ENCODE measurements around the gene GAB1. TPM values are rescaled to one million over a fixed set of nuclear protein-coding genes. Genes with fewer than 3 reads are reported as not detected.

Gene GAB1
- total RNA-seq, 1 experiment from 2014 or later: 15.3 TPM

DNA sequence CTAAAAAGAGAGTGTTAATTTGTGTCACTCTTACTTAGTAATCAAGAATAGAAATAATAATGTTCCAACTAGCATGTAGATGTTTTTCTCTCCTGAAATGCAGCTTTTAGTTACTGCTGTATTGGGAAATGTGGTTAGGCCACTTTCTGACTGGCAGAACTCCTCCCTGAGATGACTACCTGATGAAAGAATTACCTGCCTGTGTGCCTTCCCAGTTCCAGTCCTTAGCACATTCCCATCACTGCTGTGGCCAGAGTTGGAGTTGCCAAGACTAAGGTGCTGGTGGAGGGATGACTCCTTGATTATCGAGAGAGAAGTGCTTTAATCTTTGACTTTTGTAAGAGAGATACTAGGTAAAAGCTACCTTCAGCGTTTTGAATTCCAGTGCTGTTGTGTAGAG is 9.5 kb downstream of the GAB1 start:
- Histone ChIP-seq H3K9ac (ENCODE audit: extremely low read depth, insufficient read length, low read length) (no peak overlapping the region), H3K4me1 (ENCODE audit: insufficient read depth, low read length) (peaks cover 6% of the 10 kb centered on the region; the same call in 1 of the 2 replicates), H3K27me3 (ENCODE audit: insufficient read depth, low read length) (no peaks in the 10 kb centered on the region), H4K20me1 (ENCODE audit: control insufficient read depth, insufficient read depth, insufficient read length) (no peaks in the 10 kb centered on the region), H4K5ac (ENCODE audit: insufficient read length, low read depth, low read length) (no peak overlapping the region), H4K91ac (ENCODE audit: insufficient read length, low read depth, low read length) (no peak overlapping the region), H3K23me2 (ENCODE audit: insufficient read length, low read depth, low read length, poor library complexity, severe bottlenecking) (no peaks in the 10 kb centered on the region), H2AFZ (ENCODE audit: low read length) (no peak overlapping the region), H2BK15ac (ENCODE audit: low read depth, low read length) (no peak overlapping the region), H2BK120ac (ENCODE audit: low read depth, low read length, poor library complexity, severe bottlenecking) (no peak overlapping the region), H2BK5ac (ENCODE audit: insufficient read length, low read length) (no peak overlapping the region), H3K4ac (ENCODE audit: low read depth, low read length) (no peak overlapping the region), H2BK20ac (ENCODE audit: low read depth, low read length, poor library complexity, severe bottlenecking) (no peak overlapping the region), H3K79me2 (ENCODE audit: insufficient read depth, low read length) (no peaks in the 10 kb centered on the region; the same call in 1 of the 2 replicates), H3K56ac (ENCODE audit: insufficient read length, low read depth, low read length) (no peak overlapping the region), H3T11ph (ENCODE audit: low read length) (no peak overlapping the region), H3K18ac (ENCODE audit: insufficient read length, low read depth, low read length) (no peak overlapping the region), H3K14ac (ENCODE audit: insufficient read depth, low read length) (no peak overlapping the region), H3K9me3 (ENCODE audit: control insufficient read depth, low read depth, low read length) (no peaks in the 10 kb centered on the region), H2AK5ac (ENCODE audit: insufficient read length, low read length) (no peak overlapping the region), H3K27ac (ENCODE audit: insufficient read length, low read depth, low read length) (no peak overlapping the region), H3K79me1 (ENCODE audit: insufficient read depth, low read depth, low read length, poor library complexity, severe bottlenecking) (peaks cover 3% of the 10 kb centered on the region), H3K23ac (ENCODE audit: insufficient read length, low read depth, low read length) (no peak overlapping the region), H3K4me2 (ENCODE audit: insufficient read depth, insufficient read length, low read length) (no peak overlapping the region), H2BK12ac (ENCODE audit: insufficient read length, low read depth, low read length) (no peak overlapping the region), H4K8ac (replicated peaks; ENCODE audit: insufficient read length, low read depth, low read length) (no peak overlapping the region)
- H3K4me3 Mint-ChIP-seq: no peak overlapping the region
- no peaks in the 10 kb centered on the region for H3K9me3 Mint-ChIP-seq
- TF ChIP-seq, protein P1, sequence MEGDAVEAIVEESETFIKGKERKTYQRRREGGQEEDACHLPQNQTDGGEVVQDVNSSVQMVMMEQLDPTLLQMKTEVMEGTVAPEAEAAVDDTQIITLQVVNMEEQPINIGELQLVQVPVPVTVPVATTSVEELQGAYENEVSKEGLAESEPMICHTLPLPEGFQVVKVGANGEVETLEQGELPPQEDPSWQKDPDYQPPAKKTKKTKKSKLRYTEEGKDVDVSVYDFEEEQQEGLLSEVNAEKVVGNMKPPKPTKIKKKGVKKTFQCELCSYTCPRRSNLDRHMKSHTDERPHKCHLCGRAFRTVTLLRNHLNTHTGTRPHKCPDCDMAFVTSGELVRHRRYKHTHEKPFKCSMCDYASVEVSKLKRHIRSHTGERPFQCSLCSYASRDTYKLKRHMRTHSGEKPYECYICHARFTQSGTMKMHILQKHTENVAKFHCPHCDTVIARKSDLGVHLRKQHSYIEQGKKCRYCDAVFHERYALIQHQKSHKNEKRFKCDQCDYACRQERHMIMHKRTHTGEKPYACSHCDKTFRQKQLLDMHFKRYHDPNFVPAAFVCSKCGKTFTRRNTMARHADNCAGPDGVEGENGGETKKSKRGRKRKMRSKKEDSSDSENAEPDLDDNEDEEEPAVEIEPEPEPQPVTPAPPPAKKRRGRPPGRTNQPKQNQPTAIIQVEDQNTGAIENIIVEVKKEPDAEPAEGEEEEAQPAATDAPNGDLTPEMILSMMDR (conservative IDR thresholded peaks at IDR 0.05): no peak
- H3K27me3 Mint-ChIP-seq (ENCODE audit: low read depth): no peaks in the 10 kb centered on the region; the same call in 1 of the 2 replicates
- WGBS (ENCODE audit: extremely low coverage, insufficient read length, low lambda C conversion rate): no CpG with 5 or more reads among the region's 2 CpGs
- peak overlapping the region in 2 of 3 experiments; percentile 42 to 58; a peak in 2 of 7 replicates for H3K27ac Mint-ChIP-seq
- no peak for DNase-seq
- peaks cover 32 to 36% of the 10 kb centered on the region in 2 experiments for H3K4me1 Mint-ChIP-seq
- peaks cover 0 to 7% (median 4%) of the 10 kb centered on the region in 3 experiments; a peak in 3 of 7 replicates for H3K36me3 Mint-ChIP-seq (ENCODE audit: insufficient read depth in 1 of 3, low read depth in 3 of 3)
